ENCODE data around the gene PKIG. TPM values are rescaled to one million over a fixed set of nuclear protein-coding genes. Genes with fewer than 3 reads are reported as not detected.

Gene PKIG
- total RNA-seq, 2 donors from 2014 or later = 125 to 186 TPM

GRCh38 chr20:44646641-44647274 lies 64.4 kb downstream of the PKIG start:
- TF ChIP-seq CTCF (IDR thresholded peaks at IDR 0.05) = no peak
- no peaks in the 10 kb centered on the region for H3K27me3 ChIP-seq (replicated peaks; ENCODE audit: insufficient read depth)
- ATAC-seq (ENCODE audit: insufficient number of reproducible peaks, low FRiP score, low read depth) (no peak), DNase-seq (ENCODE audit: low spot score) (no peak)
- no peaks in the 10 kb centered on the region for H3K36me3 ChIP-seq
- no peaks in the 10 kb centered on the region for H3K9me3 ChIP-seq
- no peak overlapping the region for H3K4me3 ChIP-seq
- H3K27ac ChIP-seq = no peak overlapping the region
- H3K4me1 ChIP-seq (ENCODE audit: control insufficient read depth in 1 of 2, low read depth in 2 of 2) = peaks cover 18 to 39% of the 10 kb centered on the region in 2 donors

- Histone ChIP-seq H3K4me3 (no peak overlapping the region), H3K9me3 (no peaks in the 10 kb centered on the region), H3K27me3 (replicated peaks; ENCODE audit: insufficient read depth) (no peaks in the 10 kb centered on the region), H3K4me1 (ENCODE audit: control insufficient read depth in 1 of 2, low read depth in 2 of 2) (peaks cover 6 to 26% of the 10 kb centered on the region in 2 donors), H3K27ac (no peak overlapping the region), H3K36me3 (no peaks in the 10 kb centered on the region)
- ATAC-seq (ENCODE audit: insufficient number of reproducible peaks, low FRiP score, low read depth) (no peak), DNase-seq (ENCODE audit: low spot score) (no peak)
- TF ChIP-seq CTCF (IDR thresholded peaks at IDR 0.05) = no peak
These were observed 65.7 kb downstream of the PKIG start for GRCh38 chr20:44648068-44648467.

- no peak overlapping the region for H3K4me3 ChIP-seq
- H3K27me3 ChIP-seq (replicated peaks; ENCODE audit: insufficient read depth) = no peaks in the 10 kb centered on the region
- ATAC-seq (ENCODE audit: insufficient number of reproducible peaks, low FRiP score, low read depth) (no peak), DNase-seq (ENCODE audit: low spot score) (no peak)
- peaks cover 4 to 21% of the 10 kb centered on the region in 2 donors for H3K4me1 ChIP-seq (ENCODE audit: control insufficient read depth in 1 of 2, low read depth in 2 of 2)
- H3K36me3 ChIP-seq = no peaks in the 10 kb centered on the region
- H3K9me3 ChIP-seq = no peaks in the 10 kb centered on the region
- no peak for TF ChIP-seq CTCF (IDR thresholded peaks at IDR 0.05)
- no peak overlapping the region for H3K27ac ChIP-seq
These were observed 66.2 kb downstream of the PKIG start for GRCh38 chr20:44648579-44648978.

- no peaks in the 10 kb centered on the region for H3K27me3 ChIP-seq (replicated peaks; ENCODE audit: insufficient read depth)
- no peaks in the 10 kb centered on the region for H3K36me3 ChIP-seq
- ATAC-seq (ENCODE audit: insufficient number of reproducible peaks, low FRiP score, low read depth) (no peak), DNase-seq (ENCODE audit: low spot score) (no peak)
- TF ChIP-seq CTCF (IDR thresholded peaks at IDR 0.05) = no peak
- H3K27ac ChIP-seq = no peak overlapping the region
- H3K4me1 ChIP-seq (ENCODE audit: control insufficient read depth in 1 of 2, low read depth in 2 of 2) = peaks cover 4 to 16% of the 10 kb centered on the region in 2 donors
- H3K4me3 ChIP-seq = no peak overlapping the region
- H3K9me3 ChIP-seq = no peaks in the 10 kb centered on the region
These were observed 66.7 kb downstream of the PKIG start for GRCh38 chr20:44649126-44649525.

- Histone ChIP-seq H3K36me3 (no peaks in the 10 kb centered on the region), H3K27ac (no peak overlapping the region), H3K9me3 (no peaks in the 10 kb centered on the region), H3K27me3 (replicated peaks; ENCODE audit: insufficient read depth) (no peaks in the 10 kb centered on the region), H3K4me1 (ENCODE audit: control insufficient read depth in 1 of 2, low read depth in 2 of 2) (peaks cover 4 to 12% of the 10 kb centered on the region in 2 donors), H3K4me3 (no peak overlapping the region)
- ATAC-seq (ENCODE audit: insufficient number of reproducible peaks, low FRiP score, low read depth) (no peak), DNase-seq (ENCODE audit: low spot score) (no peak)
- TF ChIP-seq CTCF (IDR thresholded peaks at IDR 0.05) = no peak
These were observed 67.6 kb downstream of the PKIG start for GRCh38 chr20:44649976-44650375.

Measured in thoracic aorta (tissue), 2 donors.